ENCODE data around the gene TAX1BP1.
"Not testable (repeated sequence)": the region's sequence is repeated elsewhere in the genome, so short reads cannot be mapped to it uniquely, and the experiment has no call there.

Gene TAX1BP1

GRCh38 chr7:27843584-27844305 lies 103.8 kb downstream of the TAX1BP1 start:
- DNase-seq (ENCODE audit: low read depth in 2 of 2) = no peak

GRCh38 chr7:27846388-27846787 lies 106.4 kb downstream of the TAX1BP1 start:
- DNase-seq (ENCODE audit: low read depth in 2 of 2) = no peak

- no peak for DNase-seq (ENCODE audit: low read depth in 2 of 2)
Measured at GRCh38 chr7:27850531-27850930, 110.6 kb downstream of the TAX1BP1 start.

- not testable (repeated sequence) for DNase-seq (ENCODE audit: low read depth in 2 of 2)
Measured at GRCh38 chr7:27856703-27857485, 116.9 kb downstream of the TAX1BP1 start.

- no peak for DNase-seq (ENCODE audit: low read depth in 2 of 2)
Measured at GRCh38 chr7:27860800-27861199, 120.8 kb downstream of the TAX1BP1 start.

GRCh38 chr7:27861747-27862146 lies 121.8 kb downstream of the TAX1BP1 start:
- no peak for DNase-seq (ENCODE audit: low read depth in 2 of 2)

GRCh38 chr7:27863880-27864279 lies 123.9 kb downstream of the TAX1BP1 start:
- no peak for DNase-seq (ENCODE audit: low read depth in 2 of 2)

GRCh38 chr7:27866256-27866655 lies 126.3 kb downstream of the TAX1BP1 start:
- no peak for DNase-seq (ENCODE audit: low read depth in 2 of 2)

GRCh38 chr7:27866828-27867672 lies 127.1 kb downstream of the TAX1BP1 start:
- no peak for DNase-seq (ENCODE audit: low read depth in 2 of 2)

GRCh38 chr7:27868131-27868550 lies 128.2 kb downstream of the TAX1BP1 start:
- DNase-seq (ENCODE audit: low read depth in 2 of 2) = no peak

- no peak for DNase-seq (ENCODE audit: low read depth in 2 of 2)
Measured at GRCh38 chr7:27869056-27869455, 129.1 kb downstream of the TAX1BP1 start.

- no peak for DNase-seq (ENCODE audit: low read depth in 2 of 2)
Measured at GRCh38 chr7:27870595-27870994, 130.6 kb downstream of the TAX1BP1 start.

- no peak for DNase-seq (ENCODE audit: low read depth in 2 of 2)
Measured at GRCh38 chr7:27871086-27871485, 131.1 kb downstream of the TAX1BP1 start.

GRCh38 chr7:27871866-27872265 lies 131.9 kb downstream of the TAX1BP1 start:
- DNase-seq (ENCODE audit: low read depth in 2 of 2) = no peak

GRCh38 chr7:27872356-27873275 lies 132.7 kb downstream of the TAX1BP1 start:
- DNase-seq (ENCODE audit: low read depth in 2 of 2) = no peak

- DNase-seq (ENCODE audit: low read depth in 2 of 2) = no peak
Measured at GRCh38 chr7:27873981-27874957, 134.3 kb downstream of the TAX1BP1 start.

GRCh38 chr7:27875061-27875460 lies 135.1 kb downstream of the TAX1BP1 start:
- DNase-seq (ENCODE audit: low read depth in 2 of 2) = no peak

GRCh38 chr7:27875832-27876231 lies 135.9 kb downstream of the TAX1BP1 start:
- no peak for DNase-seq (ENCODE audit: low read depth in 2 of 2)

- no peak for DNase-seq (ENCODE audit: low read depth in 2 of 2)
Measured at GRCh38 chr7:27876756-27877155, 136.8 kb downstream of the TAX1BP1 start.

Measured in stimulated activated CD8-positive, alpha-beta memory T cell treated with anti-CD3 and anti-CD28 coated beads, Interleukin-2, amount 100 ng/mL, for 1 hour (primary cell).